Pancreas (tissue), 10 donors: ENCODE measurements around the gene ZC3H18. TPM values are rescaled to one million over a fixed set of nuclear protein-coding genes. Genes with fewer than 3 reads are reported as not detected.

Source experiments
- ATAC-seq, 4 donors: fragments of 200-7000 bp; cut with Tn5 transposase; one replicate each; pipeline versions ENCODE4 v1.8.0 to v1.9.1; 2020; ENCODE audit warnings: mild to moderate bottlenecking in 4 of 4, moderate library complexity in 4 of 4
- DNase-seq, 6 donors: peaks; one replicate each; pipeline ENCODE4 v3.0.0-alpha.2; 2020
- FAIRE-seq: peaks from 2 replicates; lab custom pipeline; 2012; peaks lifted over from hg19 to GRCh38; lab: Jason Lieb, UNC
- H3K27ac ChIP-seq, 4 donors: fragments of 200-600 bp; sonication (generic); 1 replicate in 3 of 4; 2 replicates in 1 of 4; pipeline versions ENCODE4 v1.5.0 to v1.8.0; 2020
- H3K27me3 ChIP-seq, 4 donors: fragments of 200-600 bp; one replicate each; pipeline ENCODE4 v1.8.0; 2021
- H3K36me3 ChIP-seq, 3 donors: fragments of 200-600 bp; sonication (generic) in 1 of 3; one replicate each; pipeline versions ENCODE4 v1.5.0 to v1.8.0; 2020 to 2021
- H3K4me1 ChIP-seq, 3 donors: fragments of 200-600 bp; one replicate each; pipeline ENCODE4 v1.8.0; 2021
- H3K4me3 ChIP-seq, 4 donors: fragments of 200-600 bp; sonication (generic) in 2 of 4; one replicate each; pipeline versions ENCODE4 v1.5.0 to v1.8.0; 2020 to 2021
- H3K9me3 ChIP-seq, 4 donors: fragments of 200-600 bp; one replicate each; pipeline ENCODE4 v1.8.0; 2021
- CTCF ChIP-seq, 4 donors: fragments of 200-600 bp; sonication (generic) in 3 of 4; IDR thresholded peaks; one replicate each; pipeline versions ENCODE4 v1.5.0 to v1.8.0; 2021; ENCODE audit warnings: antibody characterized with exemption in 4 of 4
- WGBS, 2 donors: extraction: QIAGEN DNeasy Blood & Tissue Kit; methylation state at CpG; one replicate each; pipeline ENCODE4 v1.1.7; 2013; 5-methylcytosine and 5-hydroxymethylcytosine counted together
- intact Hi-C, 3 donors: fragments of 100-400 bp; cut with DNase I; formaldehyde crosslinking; loops; one replicate each; pipeline versions ENCODE4 v1.11.1 to v1.14.2; 2022
- polyA plus RNA-seq, 2 donors: library from polyadenylated mRNA; stranded (reverse); fragments of 200-250 nt; gene quantifications; one replicate each; pipeline ENCODE4 v1.2.3, GENCODE V29; 2013
- total RNA-seq, 6 donors: library from RNA; stranded (reverse); fragmentation: NEBNext Ultra II Directional in 4 of 6; extraction: Animal tissue kit (Norgen Biotek cat#: 25700) in 4 of 6; gene quantifications; one replicate each; pipeline versions ENCODE4 v1.2.1 to v1.2.4, GENCODE V29; 2021 to 2023
- donor health status: healthy with polysubstance abuse.
- donor health status: DM: no; HTN: no; CAD: no; lungs with moderate emphysema.
- donor health status: DM: no; HTN: no; CAD: no.
- donor health status: control.
- donor health status: control.
- donor health status: Bipolar disorder and iron deficiency.
- donor health status: DM: yes; HTN: yes; CAD: no.
- donor health status: DM: no; HTN: no; CAD: no.
- donor health status: DM: no; HTN: no; CAD: no.
- donor health status: DM: yes; HTN: yes; CAD: no.

The ZC3H18 gene
- total and polyA plus RNA-seq, 8 donors, result 12.2 to 27.6 (median 16.8) TPM

DNA sequence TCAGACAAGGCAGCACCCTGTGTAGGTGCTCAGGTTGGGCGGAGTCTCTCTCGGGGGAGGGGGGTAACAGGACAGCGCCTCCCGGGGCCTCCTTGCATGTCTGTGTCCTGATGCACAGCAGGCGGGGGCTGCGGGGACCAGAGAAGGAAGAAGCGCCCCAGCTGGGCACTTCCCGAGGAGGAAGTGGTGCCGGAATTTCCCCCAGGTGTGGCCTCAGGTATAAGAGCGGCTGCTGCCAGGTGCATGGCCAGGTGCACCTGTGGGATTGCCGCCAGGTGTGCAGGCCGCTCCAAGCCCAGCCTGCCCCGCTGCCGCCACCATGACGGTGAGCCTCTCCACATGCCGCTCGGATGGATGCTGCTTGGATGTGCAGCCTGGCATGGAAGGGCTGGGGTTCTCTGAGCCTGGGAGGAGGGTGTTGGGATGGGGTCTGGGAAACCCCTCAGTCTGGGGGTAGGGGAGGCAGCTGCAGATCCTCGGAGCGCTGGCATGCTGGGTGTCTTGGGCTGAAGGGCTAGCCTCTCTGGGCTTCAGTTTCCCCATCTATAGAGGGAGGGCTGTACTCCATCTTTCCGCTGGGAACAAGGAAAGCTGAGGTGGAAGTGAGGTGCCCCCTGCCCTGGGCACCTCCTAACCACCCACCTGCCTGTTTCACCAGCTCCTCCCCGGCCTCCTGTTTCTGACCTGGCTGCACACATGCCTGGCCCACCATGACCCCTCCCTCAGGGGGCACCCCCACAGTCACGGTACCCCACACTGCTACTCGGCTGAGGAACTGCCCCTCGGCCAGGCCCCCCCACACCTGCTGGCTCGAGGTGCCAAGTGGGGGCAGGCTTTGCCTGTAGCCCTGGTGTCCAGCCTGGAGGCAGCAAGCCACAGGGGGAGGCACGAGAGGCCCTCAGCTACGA, 68.4 kb downstream of the ZC3H18 start, which contains the start of gene IL17C:
Gene IL17C (plus strand): TSS at position 250 of the 908 bp plus-strand sequence. CDS start 70 bp downstream, at position 320.
- H3K27me3 ChIP-seq, result no peaks in the 10 kb centered on the region
- H3K27ac ChIP-seq, result no peak within 1 kb of the TSS
- peaks cover 0 to 7% (median 0%) of the 10 kb centered on the region in 3 donors for H3K4me1 ChIP-seq
- intact Hi-C loops, result no loop called here
- H3K36me3 ChIP-seq, result no peaks in the 10 kb centered on the region
- DNase-seq, result peak; percentile 74 to 94 (median 84)
- TF ChIP-seq CTCF (IDR thresholded peaks at IDR 0.05), result no peak
- no peak for FAIRE-seq
- WGBS, 2 donors, result 32 to 35% methylated on average over 27 of the region's 27 CpGs
- no peaks in the 10 kb centered on the region for H3K9me3 ChIP-seq
- no peak within 1 kb of the TSS for H3K4me3 ChIP-seq
- ATAC-seq, result peak; percentile 83 to 91 (median 87)

- H3K27ac ChIP-seq, result no peak overlapping the region
- no peaks in the 10 kb centered on the region for H3K36me3 ChIP-seq
- H3K9me3 ChIP-seq, result no peaks in the 10 kb centered on the region
- ATAC-seq (peak in 1 of 4 donors; percentile 8), DNase-seq (peak in 2 of 6 donors; percentile 68 to 84), FAIRE-seq (no peak)
- peaks cover 0 to 7% (median 0%) of the 10 kb centered on the region in 3 donors for H3K4me1 ChIP-seq
- no peak overlapping the region for H3K4me3 ChIP-seq
- 62 to 65% methylated on average over 41 to 45 of the region's 45 CpGs for WGBS, 2 donors
- H3K27me3 ChIP-seq, result no peaks in the 10 kb centered on the region
- intact Hi-C loops, result no loop called here
- no peak for TF ChIP-seq CTCF (IDR thresholded peaks at IDR 0.05)
Observed at GRCh38 chr16:88639231-88640038, 69.2 kb downstream of the ZC3H18 start.

- intact Hi-C loops, result no loop called here
- 69 to 71% methylated on average over 13 of the region's 13 CpGs for WGBS, 2 donors
- FAIRE-seq, result no peak
- Histone ChIP-seq H3K4me1 (peaks cover 0 to 7% (median 0%) of the 10 kb centered on the region in 3 donors), H3K27ac (no peak overlapping the region), H3K4me3 (no peak overlapping the region), H3K9me3 (no peaks in the 10 kb centered on the region), H3K27me3 (no peaks in the 10 kb centered on the region), H3K36me3 (no peaks in the 10 kb centered on the region)
- ATAC-seq, result no peak
- no peak for TF ChIP-seq CTCF (IDR thresholded peaks at IDR 0.05)
- no peak for DNase-seq
Observed at GRCh38 chr16:88640039-88640495, 69.9 kb downstream of the ZC3H18 start.

- DNase-seq (peak in 1 of 6 donors; percentile 62), FAIRE-seq (no peak), ATAC-seq (no peak)
- Histone ChIP-seq H3K36me3 (no peaks in the 10 kb centered on the region), H3K4me3 (no peak overlapping the region), H3K4me1 (peaks cover 0 to 7% (median 0%) of the 10 kb centered on the region in 3 donors), H3K27ac (no peak overlapping the region), H3K9me3 (no peaks in the 10 kb centered on the region), H3K27me3 (no peaks in the 10 kb centered on the region)
- no peak for TF ChIP-seq CTCF (IDR thresholded peaks at IDR 0.05)
- 62 to 74% methylated on average over 17 of the region's 17 CpGs for WGBS, 2 donors
- intact Hi-C loops, result no loop called here
Observed at GRCh38 chr16:88640498-88641247, 70.5 kb downstream of the ZC3H18 start.
